Vagina (tissue), 2 donors: ENCODE measurements around the gene LSM6.

ENCODE experiments used
- CTCF ChIP-seq, 3 experiments: fragments of 450-650 bp in 2 of 3; fragments of 200-600 bp in 1 of 3; sonication (generic) in 1 of 3; IDR thresholded peaks; one replicate each; pipeline ENCODE4 v1.5.1; 2017 to 2019; ENCODE audit warnings: antibody characterized with exemption in 3 of 3, mild to moderate bottlenecking in 2 of 3, moderate library complexity in 2 of 3
- POLR2A ChIP-seq, 2 donors: fragments of 450-650 bp; IDR thresholded peaks; one replicate each; pipeline ENCODE4 v1.6.1; 2017; ENCODE audit warnings: antibody characterized with exemption in 2 of 2, mild to moderate bottlenecking in 2 of 2, moderate library complexity in 2 of 2
- POLR2AphosphoS5 ChIP-seq, 2 donors: sonication (generic); formaldehyde crosslinking; IDR thresholded peaks; one replicate each; pipeline ENCODE4 v1.9.0; 2017; ENCODE audit warnings: antibody characterized with exemption in 2 of 2, mild to moderate bottlenecking in 2 of 2, low read depth in 1 of 2; ENCODE audit not compliant: insufficient read depth in 1 of 2

- TF ChIP-seq POLR2AphosphoS5 (IDR thresholded peaks at IDR 0.05; ENCODE audit: insufficient read depth in 1 of 2, low read depth in 1 of 2) (no peak), CTCF (IDR thresholded peaks at IDR 0.05) (no peak), POLR2A (IDR thresholded peaks at IDR 0.05) (no peak)
Observed at GRCh38 chr4:146170149-146170548, 5.4 kb upstream of the LSM6 start.
